ENCODE results near the gene CYP4X1.
A peak's percentile ranks its signal among the peaks of the same experiment; 100 is the strongest.
"Not testable (repeated sequence)": the region's sequence is repeated elsewhere in the genome, so short reads cannot be mapped to it uniquely, and the experiment has no call there.

The CYP4X1 gene

GRCh38 chr1:47069509-47069908 lies 46.0 kb downstream of the CYP4X1 start:
- DNase-seq = not testable (repeated sequence)

DNA sequence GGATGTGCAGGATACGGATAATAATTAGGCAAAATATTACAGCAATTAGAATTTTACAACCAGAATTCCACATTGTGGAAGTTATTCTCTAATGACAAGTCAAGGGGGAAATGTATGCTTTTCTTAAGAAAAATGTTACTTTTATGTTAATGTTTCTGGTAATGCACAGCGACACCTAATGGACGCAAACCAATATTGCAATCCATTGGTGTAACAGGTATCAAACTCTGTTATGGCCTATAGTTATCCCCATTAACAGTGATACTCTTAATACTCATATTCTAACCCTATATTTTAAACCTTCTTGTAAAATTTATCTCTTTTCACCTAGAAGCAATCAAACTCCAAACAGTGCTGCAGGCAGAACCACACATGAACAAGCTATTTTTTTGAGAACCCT lies 65.9 kb downstream of the CYP4X1 start:
- peak; percentile 33 to 39 for DNase-seq

DNA sequence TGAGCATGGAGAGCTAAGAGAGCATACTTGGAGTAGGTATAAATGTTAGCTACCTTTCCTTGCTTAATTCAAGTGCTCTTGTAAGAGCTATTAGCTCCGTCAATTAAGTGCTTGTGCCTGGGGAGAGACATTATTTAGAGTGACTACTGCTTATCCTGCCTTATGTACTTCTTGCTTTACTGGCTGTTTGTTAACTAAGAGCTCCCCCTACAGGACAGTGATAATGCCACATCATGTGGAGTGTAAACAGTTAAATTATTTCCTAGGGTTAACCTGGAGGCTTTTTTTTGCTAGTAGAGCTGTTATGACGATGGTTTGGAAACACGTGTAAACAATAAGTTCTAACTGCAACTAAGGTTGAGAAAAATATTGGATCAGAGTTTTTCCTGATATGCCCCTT lies 68.0 kb downstream of the CYP4X1 start:
- not testable (repeated sequence) for DNase-seq
